Keratinocyte (primary cell): ENCODE data around the gene RPL32.

Source experiments
- CTCF ChIP-seq, 3 experiments: IDR thresholded peaks in 1 of 3; conservative IDR thresholded peaks in 1 of 3; optimal IDR thresholded peaks in 1 of 3; 2 replicates in 2 of 3; 3 replicates in 1 of 3; pipeline versions ENCODE3 to v1.5.1; 2011; ENCODE audit warnings: low read length in 3 of 3, mild to moderate bottlenecking in 3 of 3, moderate library complexity in 2 of 3, control low read depth in 1 of 3, inconsistent platforms in 1 of 3; ENCODE audit not compliant: insufficient read depth in 2 of 3; ENCODE audit errors: extremely low read depth in 1 of 3
- EZH2 ChIP-seq: IDR thresholded peaks from one replicate; pipeline ENCODE4 v1.6.1; 2012; ENCODE audit warnings: inconsistent platforms, mild to moderate bottlenecking, low read length, moderate library complexity

GRCh38 chr3:12816521-12817342 is 24.6 kb downstream of the RPL32 start:
- TF ChIP-seq CTCF (optimal IDR thresholded peaks at IDR 0.05 in 1 of 3, IDR thresholded peaks at IDR 0.05 in 1 of 3, conservative IDR thresholded peaks at IDR 0.05 in 1 of 3; ENCODE audit: extremely low read depth in 1 of 3, insufficient read depth in 2 of 3, low read length in 3 of 3), result no peak
- TF ChIP-seq EZH2, result no peak
